HepG2 (cell line): Measurements from ENCODE around the gene GINS2. TPM values are rescaled to one million over a fixed set of nuclear protein-coding genes. Genes with fewer than 3 reads are reported as not detected.

Experiments used
- AGO1 ChIP-seq: fragments of 200-400 bp; formaldehyde crosslinking; IDR thresholded peaks from 2 replicates; pipeline ENCODE4 v1.6.1; 2017; ENCODE audit warnings: mild to moderate bottlenecking, low read depth, low read length, moderate library complexity; ENCODE audit not compliant: poor library complexity, severe bottlenecking
- DNMT3B ChIP-seq: conservative IDR thresholded peaks from 2 replicates; pipeline ENCODE4 v1.6.1; 2016; ENCODE audit warnings: missing biosample characterization, control low read depth
- GATAD2A ChIP-seq: IDR thresholded peaks from 2 replicates; pipeline ENCODE4 v1.6.1; 2016
- HOXA7 ChIP-seq: sonication (generic); formaldehyde crosslinking; IDR thresholded peaks from 2 replicates; pipeline ENCODE4 v1.8.1; 2022; ENCODE audit warnings: mild to moderate bottlenecking, missing genetic modification reagents, moderate library complexity
- NRL ChIP-seq: sonication (generic); formaldehyde crosslinking; IDR thresholded peaks from 2 replicates; pipeline ENCODE4 v1.5.0; 2020; ENCODE audit warnings: missing genetic modification reagents, mild to moderate bottlenecking, moderate library complexity, borderline replicate concordance
- RBM22 ChIP-seq: fragments of 200-400 bp; formaldehyde crosslinking; optimal IDR thresholded peaks from 2 replicates; pipeline ENCODE3; 2017; ENCODE audit warnings: mild to moderate bottlenecking, low read length, moderate library complexity
- SAP130 ChIP-seq: IDR thresholded peaks from 2 replicates; pipeline ENCODE4 v1.6.1; 2016; ENCODE audit warnings: low read depth
- SYNCRIP ChIP-seq: fragments of 200-400 bp; formaldehyde crosslinking; IDR thresholded peaks from 2 replicates; pipeline ENCODE4 v1.6.1; 2018; ENCODE audit warnings: mild to moderate bottlenecking, low read depth, low read length; ENCODE audit not compliant: insufficient read depth
- TGIF2 ChIP-seq: IDR thresholded peaks from 2 replicates; pipeline ENCODE4 v1.6.1; 2016; ENCODE audit warnings: control low read depth, missing compliant biosample characterization
- ZFYVE20 ChIP-seq: sonication (generic); formaldehyde crosslinking; IDR thresholded peaks from 2 replicates; pipeline ENCODE4 v1.8.0; 2023; ENCODE audit warnings: low read depth, mild to moderate bottlenecking, moderate library complexity, missing genetic modification reagents, borderline replicate concordance
- ZNF572 ChIP-seq: sonication (generic); formaldehyde crosslinking; IDR thresholded peaks from 2 replicates; pipeline ENCODE4 v1.5.1; 2020; ENCODE audit warnings: mild to moderate bottlenecking, missing genetic modification reagents
- ZNF724P ChIP-seq: sonication (generic); formaldehyde crosslinking; IDR thresholded peaks from 2 replicates; pipeline ENCODE4 v1.8.0; 2022; ENCODE audit warnings: missing genetic modification reagents, borderline replicate concordance
- ZNF839 ChIP-seq: sonication (generic); formaldehyde crosslinking; IDR thresholded peaks from 2 replicates; pipeline ENCODE4 v1.4.0; 2020; ENCODE audit warnings: missing genetic modification reagents, mild to moderate bottlenecking, borderline replicate concordance
- polyA plus RNA-seq, 8 experiments: library from polyadenylated mRNA; depleted of rRNA in 3 of 8; stranded (reverse) in 7 of 8; unstranded in 1 of 8; fragments of >200 nt; fragmentation: Illumina TruSeq in 4 of 8; extraction: Trizol in 4 of 8; gene quantifications; 2 replicates each; pipeline versions ENCODE4 v1.2.1 to v1.2.3, GENCODE V29; 2011 to 2016; ENCODE audit warnings: low read depth in 4 of 8, missing spikeins in 1 of 8, mixed read lengths in 1 of 8; ENCODE audit not compliant: insufficient read depth in 1 of 8
- total RNA-seq, 5 experiments: library from RNA; depleted of rRNA; stranded (reverse); fragments of >200 nt; fragmentation: Illumina TruSeq; extraction: Trizol; gene quantifications; 2 replicates each; pipeline ENCODE4 v1.2.3, GENCODE V29; 2016; ENCODE audit warnings: low read depth in 1 of 5
- TF ChIP-seq, protein P1 (sequence below): IDR thresholded peaks from 2 replicates; pipeline ENCODE4 v1.6.1; 2016; ENCODE audit warnings: missing compliant biosample characterization, missing genetic modification reagents, borderline replicate concordance
- TF ChIP-seq, protein P2 (sequence below): sonication (generic); formaldehyde crosslinking; IDR thresholded peaks from 2 replicates; pipeline ENCODE4 v1.8.0; 2022; ENCODE audit warnings: mild to moderate bottlenecking, missing genetic modification reagents, moderate library complexity
- TF ChIP-seq, protein P3 (sequence below): IDR thresholded peaks from 2 replicates; pipeline ENCODE4 v1.6.1; 2012; ENCODE audit warnings: inconsistent platforms
- TF ChIP-seq, protein P4 (sequence below): sonication (generic); formaldehyde crosslinking; IDR thresholded peaks from 2 replicates; pipeline ENCODE4 v1.5.0; 2020; ENCODE audit warnings: missing genetic modification reagents, mild to moderate bottlenecking, borderline replicate concordance
- TF ChIP-seq, protein P5 (sequence below): sonication (generic); formaldehyde crosslinking; IDR thresholded peaks from 2 replicates; pipeline ENCODE4 v1.5.1; 2020; ENCODE audit warnings: mild to moderate bottlenecking, missing genetic modification reagents, borderline replicate concordance
- TF ChIP-seq, protein P6 (sequence below): sonication (generic); formaldehyde crosslinking; conservative IDR thresholded peaks from 2 replicates; pipeline ENCODE4 v1.8.1; 2023; ENCODE audit warnings: missing genetic modification reagents
- TF ChIP-seq, protein P7 (sequence below): sonication (generic); formaldehyde crosslinking; IDR thresholded peaks from 2 replicates; pipeline ENCODE4 v1.5.0; 2020; ENCODE audit warnings: missing genetic modification reagents
- TF ChIP-seq, protein P8 (sequence below): sonication (generic); formaldehyde crosslinking; IDR thresholded peaks from 2 replicates; pipeline ENCODE4 v1.4.0; 2020; ENCODE audit warnings: missing genetic modification reagents

GINS2 gene
- total and polyA plus RNA-seq, 2 of the 13 experiments (the other 11 are each of a cell fraction or from before 2014, with no cell fraction given) = 10.6 to 48.3 TPM

DNA sequence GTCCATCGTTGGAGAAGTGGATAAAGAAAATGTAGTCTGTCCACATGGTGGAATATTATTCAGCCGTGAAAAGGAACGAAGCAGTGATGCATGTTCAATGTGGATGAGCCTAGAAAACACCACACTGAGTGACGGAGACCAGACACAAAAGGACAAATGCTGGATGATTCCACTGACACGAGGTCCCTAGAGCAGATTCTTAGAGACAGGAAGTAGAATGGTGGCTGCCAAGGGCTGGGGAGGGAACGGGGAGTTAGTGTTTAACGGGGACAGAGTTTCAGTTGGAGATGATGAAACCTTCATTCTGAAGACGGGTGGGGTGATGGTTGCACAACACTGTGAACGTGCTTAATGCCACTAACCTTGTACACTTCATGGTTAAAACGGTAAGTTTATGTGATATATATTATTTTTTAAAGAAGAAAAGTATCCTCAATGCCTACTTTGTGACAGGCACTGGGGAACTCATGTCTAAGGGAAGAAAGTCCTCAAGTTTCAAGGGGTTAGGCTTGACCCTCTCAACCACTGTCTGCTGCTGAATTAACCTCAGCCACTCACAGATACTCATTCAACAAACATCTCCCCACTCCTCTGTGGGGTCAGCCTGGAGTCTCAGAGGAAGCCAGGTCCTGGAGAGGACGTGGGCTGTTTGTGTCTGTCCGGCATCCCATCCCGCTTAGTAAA, 44.5 kb upstream of the GINS2 start (continued):
- no peak for TF ChIP-seq AGO1
- no peak for TF ChIP-seq NRL
- TF ChIP-seq, protein P1, sequence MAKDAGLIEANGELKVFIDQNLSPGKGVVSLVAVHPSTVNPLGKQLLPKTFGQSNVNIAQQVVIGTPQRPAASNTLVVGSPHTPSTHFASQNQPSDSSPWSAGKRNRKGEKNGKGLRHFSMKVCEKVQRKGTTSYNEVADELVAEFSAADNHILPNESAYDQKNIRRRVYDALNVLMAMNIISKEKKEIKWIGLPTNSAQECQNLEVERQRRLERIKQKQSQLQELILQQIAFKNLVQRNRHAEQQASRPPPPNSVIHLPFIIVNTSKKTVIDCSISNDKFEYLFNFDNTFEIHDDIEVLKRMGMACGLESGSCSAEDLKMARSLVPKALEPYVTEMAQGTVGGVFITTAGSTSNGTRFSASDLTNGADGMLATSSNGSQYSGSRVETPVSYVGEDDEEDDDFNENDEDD (CRISPR knock-in tag) = peak; percentile 14; the same call in 1 of the 2 replicates
- TF ChIP-seq, protein P2, sequence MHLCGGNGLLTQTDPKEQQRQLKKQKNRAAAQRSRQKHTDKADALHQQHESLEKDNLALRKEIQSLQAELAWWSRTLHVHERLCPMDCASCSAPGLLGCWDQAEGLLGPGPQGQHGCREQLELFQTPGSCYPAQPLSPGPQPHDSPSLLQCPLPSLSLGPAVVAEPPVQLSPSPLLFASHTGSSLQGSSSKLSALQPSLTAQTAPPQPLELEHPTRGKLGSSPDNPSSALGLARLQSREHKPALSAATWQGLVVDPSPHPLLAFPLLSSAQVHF (CRISPR knock-in tag) = no peak
- TF ChIP-seq, protein P3, sequence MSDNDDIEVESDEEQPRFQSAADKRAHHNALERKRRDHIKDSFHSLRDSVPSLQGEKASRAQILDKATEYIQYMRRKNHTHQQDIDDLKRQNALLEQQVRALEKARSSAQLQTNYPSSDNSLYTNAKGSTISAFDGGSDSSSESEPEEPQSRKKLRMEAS = peak; percentile 58; the same call in 1 of the 2 replicates
- TF ChIP-seq GATAD2A (CRISPR knock-in tag) = peak; percentile 55
- TF ChIP-seq ZFYVE20 = no peak
- TF ChIP-seq, protein P4, sequence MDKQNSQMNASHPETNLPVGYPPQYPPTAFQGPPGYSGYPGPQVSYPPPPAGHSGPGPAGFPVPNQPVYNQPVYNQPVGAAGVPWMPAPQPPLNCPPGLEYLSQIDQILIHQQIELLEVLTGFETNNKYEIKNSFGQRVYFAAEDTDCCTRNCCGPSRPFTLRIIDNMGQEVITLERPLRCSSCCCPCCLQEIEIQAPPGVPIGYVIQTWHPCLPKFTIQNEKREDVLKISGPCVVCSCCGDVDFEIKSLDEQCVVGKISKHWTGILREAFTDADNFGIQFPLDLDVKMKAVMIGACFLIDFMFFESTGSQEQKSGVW (CRISPR knock-in tag) = no peak
- TF ChIP-seq, protein P5, sequence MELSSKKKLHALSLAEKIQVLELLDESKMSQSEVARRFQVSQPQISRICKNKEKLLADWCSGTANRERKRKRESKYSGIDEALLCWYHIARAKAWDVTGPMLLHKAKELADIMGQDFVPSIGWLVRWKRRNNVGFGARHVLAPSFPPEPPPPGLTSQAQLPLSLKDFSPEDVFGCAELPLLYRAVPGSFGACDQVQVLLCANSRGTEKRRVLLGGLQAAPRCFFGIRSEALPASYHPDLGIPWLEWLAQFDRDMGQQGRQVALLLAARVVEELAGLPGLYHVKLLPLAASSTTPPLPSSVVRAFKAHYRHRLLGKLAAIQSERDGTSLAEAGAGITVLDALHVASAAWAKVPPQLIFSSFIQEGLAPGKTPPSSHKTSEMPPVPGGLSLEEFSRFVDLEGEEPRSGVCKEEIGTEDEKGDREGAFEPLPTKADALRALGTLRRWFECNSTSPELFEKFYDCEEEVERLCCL (CRISPR knock-in tag) = no peak
- TF ChIP-seq, protein P6, sequence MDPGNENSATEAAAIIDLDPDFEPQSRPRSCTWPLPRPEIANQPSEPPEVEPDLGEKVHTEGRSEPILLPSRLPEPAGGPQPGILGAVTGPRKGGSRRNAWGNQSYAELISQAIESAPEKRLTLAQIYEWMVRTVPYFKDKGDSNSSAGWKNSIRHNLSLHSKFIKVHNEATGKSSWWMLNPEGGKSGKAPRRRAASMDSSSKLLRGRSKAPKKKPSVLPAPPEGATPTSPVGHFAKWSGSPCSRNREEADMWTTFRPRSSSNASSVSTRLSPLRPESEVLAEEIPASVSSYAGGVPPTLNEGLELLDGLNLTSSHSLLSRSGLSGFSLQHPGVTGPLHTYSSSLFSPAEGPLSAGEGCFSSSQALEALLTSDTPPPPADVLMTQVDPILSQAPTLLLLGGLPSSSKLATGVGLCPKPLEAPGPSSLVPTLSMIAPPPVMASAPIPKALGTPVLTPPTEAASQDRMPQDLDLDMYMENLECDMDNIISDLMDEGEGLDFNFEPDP (CRISPR knock-in tag) = 0 out of 2 replicates have a peak, but pooled peaks have one; percentile 51
- TF ChIP-seq SYNCRIP = no peak
- TF ChIP-seq, protein P7, sequence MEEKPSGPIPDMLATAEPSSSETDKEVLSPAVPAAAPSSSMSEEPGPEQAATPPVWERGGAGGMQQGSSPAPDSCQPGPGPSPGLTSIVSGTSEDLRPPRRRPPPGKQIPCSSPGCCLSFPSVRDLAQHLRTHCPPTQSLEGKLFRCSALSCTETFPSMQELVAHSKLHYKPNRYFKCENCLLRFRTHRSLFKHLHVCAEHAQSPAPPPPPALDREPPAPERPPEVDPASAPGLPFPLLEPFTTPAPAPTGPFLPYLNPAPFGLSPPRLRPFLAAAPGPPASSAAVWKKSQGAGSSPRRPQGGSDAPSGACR (CRISPR knock-in tag) = 0 out of 2 replicates have a peak, but pooled peaks have one; percentile 59
- no peak for TF ChIP-seq RBM22
- TF ChIP-seq HOXA7 = no peak
- TF ChIP-seq DNMT3B (CRISPR knock-in tag) = no peak
- TF ChIP-seq, protein P8, sequence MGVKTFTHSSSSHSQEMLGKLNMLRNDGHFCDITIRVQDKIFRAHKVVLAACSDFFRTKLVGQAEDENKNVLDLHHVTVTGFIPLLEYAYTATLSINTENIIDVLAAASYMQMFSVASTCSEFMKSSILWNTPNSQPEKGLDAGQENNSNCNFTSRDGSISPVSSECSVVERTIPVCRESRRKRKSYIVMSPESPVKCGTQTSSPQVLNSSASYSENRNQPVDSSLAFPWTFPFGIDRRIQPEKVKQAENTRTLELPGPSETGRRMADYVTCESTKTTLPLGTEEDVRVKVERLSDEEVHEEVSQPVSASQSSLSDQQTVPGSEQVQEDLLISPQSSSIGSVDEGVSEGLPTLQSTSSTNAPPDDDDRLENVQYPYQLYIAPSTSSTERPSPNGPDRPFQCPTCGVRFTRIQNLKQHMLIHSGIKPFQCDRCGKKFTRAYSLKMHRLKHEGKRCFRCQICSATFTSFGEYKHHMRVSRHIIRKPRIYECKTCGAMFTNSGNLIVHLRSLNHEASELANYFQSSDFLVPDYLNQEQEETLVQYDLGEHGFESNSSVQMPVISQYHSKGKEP = no peak
- TF ChIP-seq ZNF839 (CRISPR knock-in tag) = no peak
- peak; percentile 55 for TF ChIP-seq SAP130
- no peak for TF ChIP-seq TGIF2 (CRISPR knock-in tag)
- 0 out of 2 replicates have a peak, but pooled peaks have one; percentile 19 for TF ChIP-seq ZNF724P
- TF ChIP-seq ZNF572 (CRISPR knock-in tag) = no peak
